Measurements from ENCODE around the gene NIPBL. TPM values are rescaled to one million over a fixed set of nuclear protein-coding genes. Genes with fewer than 3 reads are reported as not detected.
A peak's percentile ranks its signal among the peaks of the same experiment; 100 is the strongest.

NIPBL gene
- total and polyA plus RNA-seq, 9 donors, result 30.7 to 53.0 (median 42.3) TPM

DNA sequence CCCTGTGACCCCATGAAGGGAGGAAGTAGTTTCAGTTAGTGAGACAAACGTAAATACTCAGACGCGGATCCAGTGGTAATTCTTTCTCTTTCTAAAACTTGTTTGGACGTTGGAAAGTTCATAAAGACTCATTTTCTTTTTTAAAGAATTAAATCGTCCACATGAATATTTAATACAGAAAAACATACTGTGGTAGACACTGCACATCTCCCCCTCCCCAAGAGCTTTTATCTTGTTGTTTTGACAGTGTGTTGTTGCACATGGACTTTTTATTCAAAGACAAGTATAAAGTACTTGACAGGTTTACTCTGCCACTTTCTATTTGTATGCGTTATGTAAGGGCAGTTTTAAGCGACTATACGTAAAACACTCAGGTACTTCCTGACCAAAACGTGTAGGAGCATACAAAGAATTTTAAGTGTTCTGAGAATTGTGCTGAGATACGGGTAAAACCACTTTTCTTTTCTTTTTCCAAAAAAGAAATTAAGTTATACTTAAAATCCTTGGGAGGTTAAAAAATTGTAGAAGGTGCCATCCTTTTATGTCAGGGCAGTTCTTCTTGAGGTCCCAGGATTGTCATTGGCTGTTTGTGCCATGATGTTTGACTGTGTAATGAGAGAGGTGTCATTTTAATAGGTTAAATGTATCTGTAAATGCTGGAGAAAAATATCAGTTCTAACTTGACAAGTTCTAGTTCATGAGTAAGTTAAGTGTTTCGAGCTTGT lies 1.3 kb downstream of the NIPBL start:
- peak; percentile 53 for DNase-seq
- Histone ChIP-seq H3K4me3 (ENCODE audit: low read length) (peak overlapping the region; percentile 88), H3K27ac (ENCODE audit: low read length) (peak overlapping the region; percentile 99), H3K36me3 (ENCODE audit: control insufficient read depth, insufficient read depth, low read length) (no peaks in the 10 kb centered on the region), H3K4me1 (ENCODE audit: control insufficient read depth, insufficient read depth, low read length) (peaks cover 2% of the 10 kb centered on the region), H3K27me3 (ENCODE audit: control insufficient read depth, insufficient read depth, low read length) (no peaks in the 10 kb centered on the region), H3K9me3 (replicated peaks; ENCODE audit: control insufficient read depth, low read depth, low read length) (no peaks in the 10 kb centered on the region)
- WGBS (ENCODE audit: insufficient coverage), result no CpG with 5 or more reads among the region's 11 CpGs

DNA sequence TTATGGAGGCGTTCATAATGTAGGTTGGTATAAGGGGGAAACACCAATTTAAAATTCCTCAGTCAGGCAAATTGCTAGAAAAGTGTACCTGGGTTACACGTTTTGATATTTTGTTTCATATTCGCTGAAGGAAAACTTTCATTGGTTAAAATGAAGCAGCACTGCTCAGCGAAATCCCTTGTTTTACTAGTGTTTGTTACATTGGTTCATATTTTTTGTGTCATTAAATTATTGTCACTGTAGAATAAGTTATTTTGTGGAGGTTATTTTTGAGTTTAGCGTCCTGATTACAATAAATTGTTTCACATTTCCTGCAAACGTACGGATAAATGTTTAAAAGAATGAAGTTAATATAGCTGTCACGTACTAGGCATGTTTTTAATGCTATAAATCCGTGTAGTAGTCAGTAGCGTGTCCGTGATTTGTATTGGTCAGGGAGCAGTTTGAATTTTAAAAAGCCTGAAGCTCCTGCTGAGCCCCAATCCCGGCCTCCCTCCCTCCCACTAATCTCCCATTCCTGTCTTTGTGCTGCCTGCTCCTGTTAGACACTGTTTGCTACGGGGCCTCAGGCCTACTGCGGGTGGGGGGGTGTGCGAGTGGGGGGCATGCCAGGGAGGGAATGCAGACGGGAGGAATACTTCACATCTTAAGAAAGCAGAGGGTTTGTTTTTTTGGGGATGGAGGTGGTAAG lies 2.0 kb downstream of the NIPBL start:
- Histone ChIP-seq H3K27ac (ENCODE audit: low read length) (peak overlapping the region; percentile 99), H3K36me3 (ENCODE audit: control insufficient read depth, insufficient read depth, low read length) (no peaks in the 10 kb centered on the region), H3K4me3 (ENCODE audit: low read length) (peak overlapping the region; percentile 88), H3K27me3 (ENCODE audit: control insufficient read depth, insufficient read depth, low read length) (no peaks in the 10 kb centered on the region), H3K4me1 (ENCODE audit: control insufficient read depth, insufficient read depth, low read length) (peaks cover 2% of the 10 kb centered on the region), H3K9me3 (replicated peaks; ENCODE audit: control insufficient read depth, low read depth, low read length) (no peaks in the 10 kb centered on the region)
- WGBS (ENCODE audit: insufficient coverage), result 0% methylated on average over 2 of the region's 16 CpGs
- DNase-seq, result peak; percentile 73

DNA sequence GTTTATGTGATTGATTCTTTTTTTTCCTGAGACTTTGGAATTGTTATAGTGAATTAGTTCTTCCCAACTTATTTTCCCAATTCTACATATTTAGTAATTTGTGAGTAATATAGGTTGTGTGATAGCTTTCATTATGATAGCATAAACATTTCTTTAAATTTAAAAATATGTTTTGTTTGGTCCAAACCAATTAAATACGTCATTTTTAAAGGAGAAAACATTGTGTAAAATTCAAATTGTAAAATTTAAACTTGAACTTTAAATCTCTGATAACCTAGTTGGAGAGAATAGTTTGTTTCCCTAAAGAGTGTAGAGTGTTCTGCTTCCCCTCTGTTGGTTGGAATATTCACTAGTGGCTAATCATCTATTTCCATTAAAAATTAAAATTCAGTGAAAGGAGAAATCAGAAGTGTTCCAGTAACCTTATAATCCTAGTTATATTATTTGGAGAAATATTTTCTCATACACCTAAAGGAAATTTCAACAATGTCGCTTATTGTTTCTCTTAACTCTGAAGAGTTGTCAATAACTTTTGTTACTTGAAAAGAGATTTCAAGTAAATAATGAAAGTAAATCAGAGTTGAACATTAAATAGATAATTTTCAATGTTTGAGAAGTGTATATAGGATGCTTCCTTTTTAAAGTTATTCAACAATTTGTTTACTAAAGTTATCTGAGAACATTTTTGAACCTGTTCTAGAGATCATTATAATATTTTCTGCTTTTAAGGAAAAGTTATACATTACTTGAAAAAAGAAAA lies 2.9 kb downstream of the NIPBL start:
- Histone ChIP-seq H3K9me3 (replicated peaks; ENCODE audit: control insufficient read depth, low read depth, low read length) (no peaks in the 10 kb centered on the region), H3K27me3 (ENCODE audit: control insufficient read depth, insufficient read depth, low read length) (no peaks in the 10 kb centered on the region), H3K4me3 (ENCODE audit: low read length) (peak overlapping the region; percentile 88), H3K4me1 (ENCODE audit: control insufficient read depth, insufficient read depth, low read length) (peaks cover 2% of the 10 kb centered on the region), H3K27ac (ENCODE audit: low read length) (peak overlapping the region; percentile 99), H3K36me3 (ENCODE audit: control insufficient read depth, insufficient read depth, low read length) (no peaks in the 10 kb centered on the region)
- DNase-seq, result no peak
- no CpG with 5 or more reads among the region's 2 CpGs for WGBS (ENCODE audit: insufficient coverage)

DNA sequence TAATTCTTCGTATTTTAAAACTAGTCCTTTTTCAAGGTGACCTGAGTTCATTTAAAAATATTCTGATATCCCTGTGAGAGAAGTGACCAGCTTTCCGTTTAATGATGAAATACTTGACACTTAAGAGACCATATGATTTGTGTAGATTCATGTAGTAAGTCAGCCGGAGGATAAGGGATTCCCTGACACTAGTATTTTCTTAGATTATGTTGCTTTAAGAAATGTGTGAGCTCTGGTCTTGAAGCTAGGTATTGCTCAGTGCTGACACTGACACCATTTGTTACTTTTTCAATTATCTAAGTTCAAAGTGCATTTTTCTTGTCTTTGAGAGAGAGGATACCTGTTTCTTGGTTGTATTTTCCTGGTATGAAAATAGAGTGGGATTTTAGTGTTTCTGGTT lies 4.2 kb downstream of the NIPBL start:
- H3K36me3 ChIP-seq (ENCODE audit: control insufficient read depth, insufficient read depth, low read length), result peaks cover 6% of the 10 kb centered on the region
- WGBS (ENCODE audit: insufficient coverage), result no CpG with 5 or more reads among the region's 3 CpGs
- no peak overlapping the region for H3K27ac ChIP-seq (ENCODE audit: low read length)
- H3K4me3 ChIP-seq (ENCODE audit: low read length), result no peak overlapping the region
- no peaks in the 10 kb centered on the region for H3K27me3 ChIP-seq (ENCODE audit: control insufficient read depth, insufficient read depth, low read length)
- H3K9me3 ChIP-seq (replicated peaks; ENCODE audit: control insufficient read depth, low read depth, low read length), result no peaks in the 10 kb centered on the region
- no peak for DNase-seq
- H3K4me1 ChIP-seq (ENCODE audit: control insufficient read depth, insufficient read depth, low read length), result peaks cover 2% of the 10 kb centered on the region

DNA sequence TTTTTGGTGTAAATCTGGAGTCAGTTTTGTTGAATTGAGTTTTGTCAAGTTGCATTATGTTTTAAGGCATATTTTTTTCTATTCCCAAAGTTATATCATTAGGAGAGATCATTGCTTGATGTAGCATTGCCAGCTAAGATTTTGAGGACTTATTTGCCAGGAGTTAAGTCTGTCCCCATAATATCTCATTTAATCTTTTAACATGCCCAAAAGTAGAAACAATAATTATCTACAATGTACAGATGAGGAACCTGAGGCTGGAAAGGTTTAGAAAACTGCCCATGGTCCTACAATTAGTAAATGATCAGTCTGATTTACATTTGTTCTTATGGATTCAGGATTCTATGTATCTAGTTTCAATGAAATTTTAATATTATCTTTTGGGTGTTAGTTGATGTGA lies 4.7 kb downstream of the NIPBL start:
- DNase-seq, result no peak
- peaks cover 10% of the 10 kb centered on the region for H3K36me3 ChIP-seq (ENCODE audit: control insufficient read depth, insufficient read depth, low read length)
- H3K9me3 ChIP-seq (replicated peaks; ENCODE audit: control insufficient read depth, low read depth, low read length), result no peaks in the 10 kb centered on the region
- H3K27ac ChIP-seq (ENCODE audit: low read length), result no peak overlapping the region
- no peak overlapping the region for H3K4me3 ChIP-seq (ENCODE audit: low read length)
- peaks cover 2% of the 10 kb centered on the region for H3K4me1 ChIP-seq (ENCODE audit: control insufficient read depth, insufficient read depth, low read length)
- no peaks in the 10 kb centered on the region for H3K27me3 ChIP-seq (ENCODE audit: control insufficient read depth, insufficient read depth, low read length)

DNA sequence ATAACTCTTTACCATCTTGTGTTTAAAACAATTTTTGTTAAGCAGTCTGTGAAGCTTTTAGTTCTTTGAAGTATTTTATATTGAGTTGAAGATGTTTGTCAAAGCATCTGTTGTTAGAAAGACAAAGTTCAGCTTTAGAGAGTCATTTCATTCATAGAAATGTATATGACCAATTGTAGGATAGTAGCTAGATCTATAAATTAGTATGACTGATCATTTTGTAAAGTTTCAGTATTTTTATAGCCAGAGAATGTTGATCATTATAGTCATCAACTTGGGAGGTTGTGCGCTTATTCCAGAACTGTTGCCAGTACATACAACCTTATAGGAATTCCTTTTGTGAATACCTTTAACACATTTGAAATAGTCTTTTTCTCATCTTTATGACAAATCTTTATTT lies 5.2 kb downstream of the NIPBL start:
- WGBS (ENCODE audit: insufficient coverage), result no CpG with 5 or more reads among the region's 1 CpG

DNA sequence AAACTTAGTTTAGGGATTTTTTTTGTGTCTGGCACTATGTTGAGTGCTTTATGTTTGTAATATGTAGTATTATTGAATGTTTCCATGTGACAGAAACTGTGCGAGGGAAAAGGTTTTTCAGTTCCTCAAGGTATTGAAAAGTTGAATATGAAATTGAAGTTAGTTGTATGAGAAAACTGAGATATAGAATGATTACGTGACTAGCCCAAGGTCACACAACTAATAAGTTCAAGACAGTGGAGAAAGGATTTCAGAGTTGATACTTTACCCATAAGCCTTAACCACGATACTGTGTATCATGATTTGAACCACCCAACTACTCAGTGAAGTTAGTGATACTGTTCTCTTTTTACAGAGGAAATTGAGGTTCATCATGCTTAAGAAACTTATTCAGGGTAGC lies 5.7 kb downstream of the NIPBL start:
- Histone ChIP-seq H3K27ac (ENCODE audit: low read length) (no peak overlapping the region), H3K4me1 (ENCODE audit: control insufficient read depth, insufficient read depth, low read length) (peaks cover 2% of the 10 kb centered on the region)

More for the DNA sequence above, 5.2 kb downstream of the NIPBL start:
- no peak overlapping the region for H3K4me3 ChIP-seq (ENCODE audit: low read length)
- H3K4me1 ChIP-seq (ENCODE audit: control insufficient read depth, insufficient read depth, low read length), result peaks cover 2% of the 10 kb centered on the region
- no peak overlapping the region for H3K27ac ChIP-seq (ENCODE audit: low read length)
- H3K9me3 ChIP-seq (replicated peaks; ENCODE audit: control insufficient read depth, low read depth, low read length), result no peaks in the 10 kb centered on the region
- no peaks in the 10 kb centered on the region for H3K27me3 ChIP-seq (ENCODE audit: control insufficient read depth, insufficient read depth, low read length)
- H3K36me3 ChIP-seq (ENCODE audit: control insufficient read depth, insufficient read depth, low read length), result peaks cover 10% of the 10 kb centered on the region
- DNase-seq, result no peak

DNA sequence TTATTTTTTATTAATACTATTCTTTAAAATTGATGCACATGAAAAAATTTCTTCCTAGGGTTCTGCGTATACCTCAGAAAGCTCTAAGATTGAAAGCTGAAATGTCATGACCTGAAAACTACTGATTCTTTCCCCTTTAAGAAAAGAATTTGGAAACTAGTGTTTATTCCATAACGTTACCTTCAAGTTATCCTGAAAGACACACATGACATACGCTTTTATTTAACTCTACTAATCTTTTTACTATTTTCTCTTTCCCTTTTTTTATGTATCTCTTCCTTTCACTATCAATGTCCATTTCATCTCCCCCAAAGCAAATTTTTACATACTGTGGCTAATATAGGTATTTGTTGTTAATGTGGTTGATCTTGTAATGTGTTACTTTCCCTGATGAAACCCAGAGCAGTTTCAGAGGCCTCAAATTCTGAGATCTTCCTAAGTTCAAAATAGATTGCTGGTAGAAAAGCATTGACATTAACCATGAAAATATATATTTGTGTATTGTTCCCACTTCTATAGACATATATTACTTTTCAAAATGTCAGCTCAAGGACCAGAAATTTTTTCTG lies 7.4 kb downstream of the NIPBL start:
- no peaks in the 10 kb centered on the region for H3K27me3 ChIP-seq (ENCODE audit: control insufficient read depth, insufficient read depth, low read length)
- H3K4me3 ChIP-seq (ENCODE audit: low read length), result no peak overlapping the region
- WGBS (ENCODE audit: insufficient coverage), result no CpG with 5 or more reads among the region's 3 CpGs
- no peaks in the 10 kb centered on the region for H3K4me1 ChIP-seq (ENCODE audit: control insufficient read depth, insufficient read depth, low read length)
- H3K27ac ChIP-seq (ENCODE audit: low read length), result no peak overlapping the region
- no peaks in the 10 kb centered on the region for H3K9me3 ChIP-seq (replicated peaks; ENCODE audit: control insufficient read depth, low read depth, low read length)
- peaks cover 10% of the 10 kb centered on the region for H3K36me3 ChIP-seq (ENCODE audit: control insufficient read depth, insufficient read depth, low read length)
- no peak for DNase-seq

More for the DNA sequence above, 5.7 kb downstream of the NIPBL start:
- Histone ChIP-seq H3K9me3 (replicated peaks; ENCODE audit: control insufficient read depth, low read depth, low read length) (no peaks in the 10 kb centered on the region), H3K27me3 (ENCODE audit: control insufficient read depth, insufficient read depth, low read length) (no peaks in the 10 kb centered on the region), H3K36me3 (ENCODE audit: control insufficient read depth, insufficient read depth, low read length) (peaks cover 10% of the 10 kb centered on the region), H3K4me3 (ENCODE audit: low read length) (no peak overlapping the region)
- DNase-seq, result no peak
- WGBS (ENCODE audit: insufficient coverage), result 71% methylated on average over 1 of the region's 3 CpGs

DNA sequence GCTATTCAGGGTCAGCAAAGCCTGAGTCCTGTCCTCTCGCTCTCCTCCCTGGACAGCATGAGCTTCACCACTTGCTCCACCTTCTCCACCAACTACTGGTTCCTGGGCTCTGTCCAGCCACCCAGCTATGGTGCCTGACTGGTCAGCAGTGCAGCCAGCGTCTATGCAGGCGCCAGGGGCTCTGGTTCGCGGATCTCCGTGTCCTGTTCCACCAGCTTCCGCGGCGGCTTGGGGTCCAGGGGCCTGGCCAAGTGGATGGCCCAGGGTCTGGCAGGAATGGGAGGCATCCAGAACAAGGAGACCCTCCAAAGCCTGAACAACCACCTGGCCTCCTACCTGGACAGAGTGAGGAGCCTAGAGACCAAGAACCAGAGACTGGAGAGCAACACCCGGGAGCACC lies 8.6 kb downstream of the NIPBL start:
- DNase-seq, result no peak
- Histone ChIP-seq H3K27ac (ENCODE audit: low read length) (no peak overlapping the region), H3K27me3 (ENCODE audit: control insufficient read depth, insufficient read depth, low read length) (no peaks in the 10 kb centered on the region), H3K9me3 (replicated peaks; ENCODE audit: control insufficient read depth, low read depth, low read length) (no peaks in the 10 kb centered on the region), H3K4me3 (ENCODE audit: low read length) (no peak overlapping the region), H3K36me3 (ENCODE audit: control insufficient read depth, insufficient read depth, low read length) (peaks cover 10% of the 10 kb centered on the region), H3K4me1 (ENCODE audit: control insufficient read depth, insufficient read depth, low read length) (no peaks in the 10 kb centered on the region)
- 98% methylated on average over 10 of the region's 10 CpGs for WGBS (ENCODE audit: insufficient coverage)

All from muscle of leg (tissue), 11 donors.